ENCODE data around the gene MAP3K2. TPM values are rescaled to one million over a fixed set of nuclear protein-coding genes. Genes with fewer than 3 reads are reported as not detected.
A peak's percentile ranks its signal among the peaks of the same experiment; 100 is the strongest.

Gene MAP3K2
- total and polyA plus RNA-seq, 2 of the 8 experiments (the other 6 are each of a cell fraction or from before 2014, with no cell fraction given), result 2.0 to 23.2 TPM

GRCh38 chr2:127400533-127400896 lies 12.7 kb upstream of the MAP3K2 start:
- peak overlapping the region; percentile 71; the same call in 1 of the 2 replicates for H2AFZ ChIP-seq (ENCODE audit: low read length)
- no peak for FAIRE-seq
- H4K20me1 ChIP-seq (replicated peaks in 1 of 2; ENCODE audit: control insufficient read depth in 1 of 2, insufficient read depth in 2 of 2, low read length in 2 of 2), result no peaks in the 10 kb centered on the region
- H3K9ac ChIP-seq (replicated peaks in 1 of 4; ENCODE audit: extremely low read depth in 1 of 4, low read depth in 3 of 4, low read length in 3 of 4), result no peak overlapping the region; a peak in 1 of 7 replicates
- H3K4me3 ChIP-seq (ENCODE audit: extremely low read depth in 1 of 4, insufficient read depth in 2 of 4, low read depth in 3 of 4, low read length in 4 of 4), result no peak overlapping the region
- no peak overlapping the region for H4K5ac ChIP-seq (ENCODE audit: insufficient read length, low read depth, low read length)
- H3K14ac ChIP-seq (ENCODE audit: insufficient read length), result no peak overlapping the region
- no peak overlapping the region for H3K27ac ChIP-seq (ENCODE audit: low read depth, low read length)
- POLR2A ChIA-PET (ENCODE audit: partially characterized antibody), result interaction anchor here (0.7 kb wide), 1 partner anchor 9 kb away, joined by 3 read pairs; no protein-coding TSS in a partner anchor
- H3K23me2 ChIP-seq (ENCODE audit: low read depth, low read length), result no peaks in the 10 kb centered on the region
- no peaks in the 10 kb centered on the region for H3K79me1 ChIP-seq (ENCODE audit: low read depth, low read length)
- H3K36me3 ChIP-seq (ENCODE audit: control insufficient read depth in 2 of 4, insufficient read depth in 4 of 4, low read length in 3 of 4), result no peaks in the 10 kb centered on the region
- peak overlapping the region in 1 of 2 experiments; percentile 43; a peak in 1 of 4 replicates for H3K4me2 ChIP-seq (ENCODE audit: insufficient read depth in 1 of 2, low read depth in 2 of 2, low read length in 2 of 2)
- H4K8ac ChIP-seq (ENCODE audit: extremely low read depth, insufficient read depth, low read length), result no peak overlapping the region
- no peak overlapping the region for H4K91ac ChIP-seq (replicated peaks; ENCODE audit: insufficient read length, low read length)
- no peak overlapping the region for H3K4ac ChIP-seq (replicated peaks; ENCODE audit: insufficient read length, low read depth, low read length)
- H2BK20ac ChIP-seq (ENCODE audit: low read length), result no peak overlapping the region
- peaks cover 0 to 4% (median 2%) of the 10 kb centered on the region in 4 experiments; a peak in 2 of 7 replicates for H3K4me1 ChIP-seq (replicated peaks in 1 of 4; ENCODE audit: control insufficient read depth in 3 of 4, insufficient read depth in 4 of 4, low read length in 3 of 4)
- H3K56ac ChIP-seq (replicated peaks; ENCODE audit: insufficient read length, low read depth, low read length), result no peak overlapping the region
- no peak for DNase-seq (ENCODE audit: low read depth in 1 of 2, low spot score in 2 of 2)
- TF ChIP-seq E2F6 (IDR thresholded peaks at IDR 0.05) (no peak), CHD2 (IDR thresholded peaks at IDR 0.05; ENCODE audit: low read length) (no peak), RNF2 (IDR thresholded peaks at IDR 0.05; ENCODE audit: borderline replicate concordance, low read depth, low read length, missing control alignments, poor library complexity, severe bottlenecking) (no peak), HDAC6 (IDR thresholded peaks at IDR 0.05; ENCODE audit: low read depth, low read length) (no peak)
- no peaks in the 10 kb centered on the region for H3K79me2 ChIP-seq (ENCODE audit: control insufficient read depth in 1 of 2, insufficient read depth in 2 of 2, low read length in 2 of 2)
- no peak overlapping the region for H2BK5ac ChIP-seq (ENCODE audit: low read depth, low read length)
- WGBS, 2 experiments (ENCODE audit: extremely low coverage in 1 of 2, insufficient coverage in 1 of 2, insufficient read length in 1 of 2, insufficient replicate concordance in 2 of 2, low coverage in 1 of 2, low lambda C conversion rate in 2 of 2, missing lambda C conversion rate in 1 of 2), result 89% methylated on average over 9 of the region's 9 CpGs; no CpG with 5 or more reads in 1 of the 2 experiments
- H3K27me3 ChIP-seq (replicated peaks in 1 of 4; ENCODE audit: control insufficient read depth in 3 of 4, extremely low read depth in 1 of 4, insufficient read depth in 3 of 4, low read length in 3 of 4), result no peaks in the 10 kb centered on the region
- H2BK15ac ChIP-seq (ENCODE audit: low read length), result no peak overlapping the region
- no peak overlapping the region for H2AK5ac ChIP-seq (ENCODE audit: low read depth, low read length)
- H3K9me3 ChIP-seq (ENCODE audit: insufficient read depth in 2 of 2, low read depth in 1 of 2, low read length in 1 of 2), result no peaks in the 10 kb centered on the region
- no peak overlapping the region for H2BK12ac ChIP-seq (ENCODE audit: low read depth, low read length)
- H3K18ac ChIP-seq (ENCODE audit: extremely low read depth, low read length), result no peak overlapping the region
- no peak overlapping the region for H2BK120ac ChIP-seq (replicated peaks; ENCODE audit: low read depth, low read length)
- no peak overlapping the region for H3K23ac ChIP-seq (ENCODE audit: insufficient read length)
- CTCF ChIA-PET (ENCODE audit: partially characterized antibody), result interaction anchor here (0.7 to 7.1 kb wide), 6 partner anchors 10 to 79 kb away, joined by 3 to 60 read pairs (median 4); no protein-coding TSS in a partner anchor
